Measurements from ENCODE around the gene C12orf42. TPM values are rescaled to one million over a fixed set of nuclear protein-coding genes. Genes with fewer than 3 reads are reported as not detected.

Gene C12orf42
- polyA plus RNA-seq (ENCODE audit: insufficient read length), result 2.4 TPM

DNA sequence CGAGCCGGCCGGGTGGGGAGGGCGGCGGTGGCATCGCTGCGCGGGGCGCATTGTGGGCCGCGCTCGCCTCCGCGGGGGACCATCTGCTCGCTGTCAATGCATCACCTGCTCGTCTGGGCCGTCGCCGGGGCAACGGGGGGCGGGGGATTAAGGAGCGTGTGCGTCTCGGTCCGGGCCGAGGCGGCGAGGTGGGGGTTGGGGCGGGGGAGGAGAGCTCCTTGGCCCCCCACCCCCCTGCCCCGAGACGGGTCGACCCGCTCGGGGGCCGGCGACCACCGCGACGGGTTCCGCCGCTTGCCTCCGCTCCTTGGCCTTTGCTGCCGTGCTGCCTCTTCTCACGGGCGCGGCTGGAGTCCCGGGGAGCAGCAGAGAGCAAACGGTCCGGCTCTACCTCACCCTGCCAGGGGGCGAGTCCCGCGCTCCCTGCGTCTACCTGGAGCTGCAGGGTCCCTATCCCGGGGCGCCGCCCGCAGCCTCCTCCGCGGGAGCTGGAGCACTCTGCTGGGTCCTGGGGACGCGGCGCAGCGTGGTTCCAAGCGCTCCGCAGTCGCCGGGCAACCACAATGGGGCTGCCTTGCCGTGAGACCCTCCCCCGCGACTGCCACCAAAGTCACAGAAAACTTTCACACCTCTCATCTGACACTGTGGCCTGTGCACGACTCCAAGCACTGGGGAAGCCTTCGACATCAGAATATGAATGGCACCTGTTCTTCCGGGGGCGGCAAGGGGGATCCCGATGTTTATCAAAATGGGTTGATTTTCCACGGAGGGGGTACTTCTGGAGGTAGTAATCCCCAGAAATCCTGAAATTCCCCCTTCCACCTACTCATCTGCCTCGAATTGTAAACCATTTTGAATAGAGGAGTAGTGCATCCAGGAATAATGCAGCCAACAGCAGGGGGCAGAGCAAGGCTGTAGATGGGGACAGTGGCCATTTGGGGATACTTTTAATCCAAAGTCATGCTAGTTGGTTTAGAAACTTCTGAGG is at the start of gene C12orf42:
TSS of gene C12orf42 (minus strand) at position 500 of the 988 bp plus-strand sequence. CDS start 17,542 bp downstream, outside the sequence.
- no peak for DNase-seq

DNA sequence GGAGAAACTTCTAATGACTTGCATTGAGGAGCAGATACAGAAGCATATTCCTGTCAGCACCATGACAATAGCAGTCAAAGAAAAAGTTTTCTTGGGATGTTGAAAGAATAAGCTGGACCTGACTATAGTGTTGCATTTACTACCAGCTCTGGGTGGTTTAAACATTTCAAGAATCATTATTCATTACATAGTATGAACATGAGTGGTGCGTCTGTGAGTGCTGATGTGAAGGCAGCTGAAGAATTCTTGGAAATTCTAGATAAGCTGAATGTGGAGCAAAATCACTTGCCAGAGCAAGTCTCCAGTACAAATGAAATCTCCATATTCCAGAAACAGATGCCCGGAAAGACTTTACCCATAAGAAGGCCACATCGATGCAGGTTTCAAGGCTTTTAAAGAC is 46.3 kb upstream of the C12orf42 start:
- DNase-seq, result no peak

DNA sequence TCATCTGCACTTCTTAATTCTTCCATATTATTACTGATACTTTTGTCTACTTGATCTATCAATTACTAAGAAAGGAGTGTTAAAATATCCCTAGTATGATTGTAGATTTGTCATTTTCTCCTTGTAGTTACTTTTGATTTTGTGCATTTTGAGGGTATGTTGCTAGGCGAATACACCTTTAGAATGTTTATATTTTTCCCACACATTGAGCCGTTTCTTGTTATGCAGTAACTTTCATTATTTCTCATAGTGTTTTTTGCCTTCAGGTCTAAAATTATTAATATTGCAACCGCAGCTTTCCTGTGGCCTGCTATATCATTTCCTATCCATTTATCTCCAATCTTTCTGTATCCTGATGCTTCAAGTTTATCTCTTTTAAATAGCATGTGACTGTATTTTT is 44.6 kb upstream of the C12orf42 start:
- no peak for DNase-seq

DNA sequence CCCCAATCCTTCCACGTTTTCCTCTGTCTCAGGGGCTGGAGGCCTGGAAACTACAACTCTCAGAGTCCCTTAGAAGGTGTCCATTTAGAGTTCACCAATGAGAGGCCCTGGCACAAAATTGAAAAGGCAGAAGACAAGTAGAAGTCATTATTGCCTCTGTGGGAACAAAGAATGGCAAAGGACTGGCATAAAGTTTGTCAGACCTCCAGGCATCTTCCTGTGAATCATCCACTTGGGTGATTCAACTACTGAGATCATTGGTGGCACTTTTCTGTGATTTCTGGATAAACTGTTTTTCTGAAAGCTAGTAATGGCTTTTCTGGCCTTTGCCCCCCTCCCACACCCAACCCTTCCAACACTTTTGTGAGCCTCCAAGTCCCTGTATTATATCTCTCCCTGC is 42.6 kb upstream of the C12orf42 start:
- no peak for DNase-seq

DNA sequence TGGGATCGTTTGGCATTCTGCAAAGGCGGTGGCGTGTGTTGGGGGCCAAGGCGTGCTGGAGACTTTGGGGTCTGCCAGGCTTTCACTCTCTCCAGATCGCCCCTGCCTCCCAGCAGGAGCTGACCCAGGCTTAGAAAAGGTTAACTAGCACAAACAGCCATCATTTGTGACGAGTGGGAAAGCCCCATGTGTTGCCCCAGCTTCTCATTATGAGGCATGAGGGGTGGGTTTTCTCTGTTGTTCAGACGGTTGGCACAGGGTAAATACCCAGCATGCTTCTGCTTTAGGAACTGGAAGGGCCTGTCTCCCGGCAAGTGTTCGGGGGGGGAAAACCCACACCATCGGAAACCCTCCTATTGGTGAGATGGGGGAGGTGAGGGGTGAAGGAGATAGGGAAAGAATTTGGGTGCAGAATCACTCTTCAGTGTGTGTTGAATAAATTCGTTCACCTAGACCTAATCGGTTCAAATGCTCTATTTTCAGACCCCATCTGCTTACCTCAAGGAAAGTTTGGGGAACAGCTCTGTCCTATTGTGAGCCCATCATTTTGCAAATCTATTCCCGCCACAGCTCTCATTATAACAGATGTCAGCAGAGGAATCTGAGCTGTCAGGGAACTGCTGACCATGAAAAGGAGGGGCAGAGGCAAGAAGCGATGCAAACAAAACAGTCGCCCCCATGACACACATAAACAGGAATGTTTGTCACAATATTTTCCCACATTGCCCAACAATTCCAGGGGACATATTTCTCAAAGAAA is 34.7 kb upstream of the C12orf42 start:
- DNase-seq, result no peak

DNA sequence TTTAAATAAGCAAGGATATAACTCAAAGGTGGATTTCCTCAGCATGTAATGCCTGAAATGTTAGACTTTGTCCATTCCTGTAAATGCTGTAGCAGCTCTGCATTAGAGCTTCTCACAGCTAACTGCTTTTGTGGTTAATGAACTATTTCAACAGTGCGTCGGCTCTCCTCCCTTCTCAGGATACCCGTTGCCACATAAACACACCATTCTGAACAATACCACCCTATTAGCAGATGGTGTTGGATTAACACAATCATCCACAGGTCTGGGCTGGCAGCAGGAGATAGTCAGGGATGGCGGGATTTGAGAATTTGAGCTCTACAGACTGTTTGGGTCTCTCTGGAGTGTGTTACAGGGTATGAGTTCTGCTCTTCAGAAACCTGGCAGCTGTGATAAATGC is 33.5 kb upstream of the C12orf42 start:
- DNase-seq, result no peak

DNA sequence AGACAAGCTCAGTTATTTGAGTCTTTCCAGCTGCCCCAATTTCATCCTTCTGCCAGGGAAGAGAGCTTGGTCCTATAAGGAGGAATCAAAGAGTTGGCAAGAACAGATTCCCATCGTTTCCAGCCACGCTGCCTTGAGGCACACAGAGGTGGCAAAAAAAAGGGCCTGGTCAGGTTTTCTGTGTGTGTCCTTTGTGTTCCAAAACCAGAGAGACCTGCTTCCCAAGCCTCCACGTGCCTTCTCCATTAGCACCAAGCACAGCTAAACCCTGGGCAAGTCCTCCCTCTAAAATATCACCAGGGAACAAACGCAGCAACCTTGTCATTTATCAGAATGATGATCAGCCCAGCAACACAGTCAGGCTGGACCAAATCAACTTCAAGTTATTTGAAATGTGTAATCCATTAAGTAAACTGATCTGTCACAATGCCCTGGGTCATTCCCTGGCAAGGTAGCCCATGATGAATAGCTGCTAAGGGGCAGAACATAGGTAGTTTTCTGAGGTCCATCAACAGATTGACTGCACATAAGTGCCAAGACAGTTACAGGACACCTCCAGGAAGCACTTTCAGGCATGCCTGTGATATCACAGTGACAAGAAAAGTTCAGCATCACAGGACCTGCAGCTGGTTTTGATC is 28.6 kb upstream of the C12orf42 start:
- no peak for DNase-seq

DNA sequence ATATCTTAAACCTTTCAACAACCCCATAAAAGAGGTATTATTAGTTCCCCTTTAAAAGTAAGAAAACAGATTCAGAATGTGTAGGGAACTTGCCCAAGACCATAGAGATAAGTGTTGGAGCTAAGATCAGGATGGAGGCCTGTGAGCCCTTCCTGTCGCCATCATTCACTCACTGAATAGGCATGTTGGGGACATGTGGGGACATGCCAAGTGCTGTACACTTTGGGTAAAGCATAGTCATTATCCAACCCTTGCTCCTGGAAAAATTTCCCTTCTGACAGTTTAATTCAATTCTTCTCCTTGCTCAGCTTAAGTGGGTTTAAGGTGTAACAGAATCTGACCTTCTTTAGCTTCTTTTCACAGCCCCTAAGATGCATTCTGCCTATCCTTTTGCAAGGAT is 28.0 kb upstream of the C12orf42 start:
- no peak for DNase-seq

DNA sequence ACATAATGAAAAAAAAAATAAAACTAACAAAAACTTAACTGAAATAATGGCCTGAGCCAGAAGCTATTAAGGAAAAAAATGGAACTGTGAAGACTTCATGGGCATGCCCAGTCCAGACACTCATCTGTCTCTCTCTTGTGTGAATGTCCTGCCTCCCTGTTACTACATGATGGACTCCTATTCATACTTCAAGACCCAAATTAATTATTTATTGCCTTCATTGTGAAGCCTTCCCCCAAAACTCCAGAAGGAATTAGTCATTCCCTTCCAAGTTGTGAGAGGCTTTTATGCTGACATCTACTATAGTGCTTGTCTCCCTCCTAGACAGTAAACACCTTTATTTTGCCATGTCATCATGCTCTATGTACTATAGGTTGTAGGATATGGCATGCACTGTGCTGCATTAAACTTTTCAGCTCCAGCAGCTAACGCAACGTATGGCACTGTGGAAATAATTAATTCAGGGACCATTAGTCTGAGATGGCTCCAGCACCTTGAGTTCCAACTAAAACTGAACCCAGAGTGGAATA is 25.0 kb upstream of the C12orf42 start:
- DNase-seq, result no peak

DNA sequence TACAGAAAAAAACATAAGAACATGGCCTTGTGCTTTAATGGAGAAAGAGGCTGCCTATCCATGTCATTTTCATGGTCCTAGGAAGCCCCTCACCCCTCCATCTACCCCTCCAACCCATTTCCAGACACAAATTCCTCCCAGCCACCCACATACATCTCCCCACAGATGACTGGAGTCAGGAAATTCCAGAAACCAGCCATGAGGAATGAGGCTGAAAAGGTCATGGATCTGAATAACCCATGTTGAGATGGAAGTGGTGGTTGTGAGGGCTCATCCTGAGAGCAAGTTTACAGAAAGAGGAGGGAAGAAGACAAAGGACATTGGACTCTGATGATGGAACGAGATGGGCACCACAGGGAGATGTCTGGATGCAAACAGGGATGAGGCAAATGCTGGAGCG is 23.9 kb upstream of the C12orf42 start:
- DNase-seq, result no peak

DNA sequence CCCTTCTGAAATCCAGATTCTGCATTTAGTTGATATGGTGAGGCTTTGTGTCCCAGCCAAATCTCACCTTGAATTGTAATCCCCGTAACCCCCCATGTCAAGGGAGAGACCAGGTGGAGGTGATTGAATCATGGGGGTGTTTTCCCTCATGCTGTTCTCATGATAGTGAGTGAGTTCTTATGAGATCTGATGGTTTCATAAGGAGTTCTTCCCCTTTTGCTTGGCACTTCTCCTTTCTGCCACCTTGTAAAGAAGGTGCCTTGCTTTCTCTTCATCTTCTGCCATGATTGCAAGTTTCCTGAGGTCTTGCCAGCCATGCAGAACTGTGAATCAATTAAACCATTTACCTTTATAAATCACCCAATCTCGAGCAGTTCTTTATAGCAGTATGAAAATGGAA is 23.1 kb upstream of the C12orf42 start:
- DNase-seq, result no peak

DNA sequence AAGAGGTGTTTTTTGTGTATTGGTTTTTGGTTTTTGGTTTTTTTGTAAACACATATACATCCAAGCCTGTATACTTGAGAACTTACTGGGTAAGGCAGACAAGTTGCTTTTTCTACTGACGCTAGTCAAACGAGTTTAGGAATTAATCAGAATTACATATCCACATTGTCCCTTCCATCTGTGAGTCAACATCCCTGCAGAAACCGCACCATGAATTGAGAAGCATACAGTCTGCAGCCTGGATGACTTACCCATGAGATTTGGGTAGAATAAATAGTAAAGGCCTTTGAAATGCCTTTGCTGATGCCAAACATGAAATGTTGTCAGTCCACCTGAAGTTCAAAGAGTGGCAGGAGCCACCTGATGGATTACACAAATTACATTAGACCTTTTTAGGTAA is 21.4 kb upstream of the C12orf42 start:
- DNase-seq, result no peak

DNA sequence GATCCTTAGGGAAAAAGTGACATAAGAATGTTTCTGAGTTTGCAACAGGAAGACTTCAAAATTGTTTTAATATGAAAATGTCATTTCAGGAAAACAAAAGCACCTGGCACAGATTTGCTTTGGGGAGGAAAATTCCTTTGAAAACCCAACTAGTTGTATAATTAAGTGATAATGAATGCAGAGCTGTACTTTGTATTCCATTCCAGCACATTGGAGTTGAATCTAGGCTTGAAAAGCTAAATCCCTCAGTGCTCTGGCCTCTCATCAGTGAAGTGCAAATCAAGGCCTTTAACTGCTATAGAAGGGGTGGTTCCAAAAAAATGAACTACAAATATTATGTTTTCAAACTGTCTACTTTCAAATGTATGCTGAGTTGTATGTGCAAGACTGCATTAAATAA is 19.6 kb upstream of the C12orf42 start:
- no peak for DNase-seq

DNA sequence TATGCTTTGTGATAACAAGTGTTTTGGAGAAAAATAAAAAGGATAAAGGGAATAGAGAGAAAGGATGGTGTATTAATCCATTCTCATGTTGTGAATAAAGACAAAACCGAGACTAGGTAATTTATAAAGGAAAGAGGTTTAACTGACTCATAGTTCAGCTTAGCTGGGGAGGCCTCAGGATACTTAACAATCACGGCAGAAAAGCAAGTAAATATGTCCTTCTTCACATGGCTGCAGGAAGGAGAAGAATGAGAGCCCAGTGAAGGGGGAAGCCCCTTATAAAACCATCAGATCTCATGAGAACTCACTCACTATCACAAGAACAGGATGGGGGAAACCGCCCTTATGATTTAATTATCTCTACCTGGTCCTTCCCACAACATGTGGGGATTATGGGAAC is 18.1 kb upstream of the C12orf42 start:
- DNase-seq, result no peak

DNA sequence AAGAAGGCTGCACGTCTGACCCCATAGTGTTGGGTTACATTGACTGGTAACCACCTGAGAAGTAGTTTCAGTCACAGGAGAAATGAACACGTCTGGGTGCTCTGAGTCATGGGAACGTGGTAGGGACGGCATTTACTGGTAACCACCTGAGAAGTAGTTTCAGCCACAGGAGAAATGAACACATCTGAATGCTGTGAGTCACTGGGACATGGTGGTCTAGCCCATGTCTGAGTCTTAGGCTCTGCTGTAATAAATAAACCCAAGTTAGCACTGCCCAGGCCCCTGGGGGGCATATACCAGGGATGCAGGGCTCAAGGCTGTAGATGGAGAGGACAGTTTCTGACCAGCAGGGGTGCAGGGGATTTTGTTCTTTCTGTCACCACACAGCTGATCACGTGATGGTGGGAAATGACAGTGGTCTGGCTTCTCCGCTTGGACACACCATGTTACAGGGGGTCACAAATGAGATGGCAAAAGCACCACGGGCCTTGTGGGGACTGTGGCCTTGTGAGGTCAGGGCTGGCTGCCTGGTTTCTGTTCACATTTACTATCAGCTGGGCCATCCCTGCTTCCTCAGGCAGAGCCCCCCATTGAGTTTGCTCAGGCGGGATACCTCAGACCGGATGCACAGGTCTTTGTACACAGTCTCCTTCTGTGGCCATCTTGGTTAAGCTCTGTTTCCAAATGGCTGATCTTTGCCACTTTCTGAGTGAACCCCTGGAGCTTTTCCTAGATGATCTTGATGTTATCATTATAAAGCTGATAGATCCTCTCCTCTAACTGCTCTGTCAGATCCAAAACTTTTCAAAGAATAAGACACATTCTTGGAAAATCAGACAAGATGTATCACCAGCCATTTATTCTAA is 9.8 kb upstream of the C12orf42 start:
- no peak for DNase-seq

DNA sequence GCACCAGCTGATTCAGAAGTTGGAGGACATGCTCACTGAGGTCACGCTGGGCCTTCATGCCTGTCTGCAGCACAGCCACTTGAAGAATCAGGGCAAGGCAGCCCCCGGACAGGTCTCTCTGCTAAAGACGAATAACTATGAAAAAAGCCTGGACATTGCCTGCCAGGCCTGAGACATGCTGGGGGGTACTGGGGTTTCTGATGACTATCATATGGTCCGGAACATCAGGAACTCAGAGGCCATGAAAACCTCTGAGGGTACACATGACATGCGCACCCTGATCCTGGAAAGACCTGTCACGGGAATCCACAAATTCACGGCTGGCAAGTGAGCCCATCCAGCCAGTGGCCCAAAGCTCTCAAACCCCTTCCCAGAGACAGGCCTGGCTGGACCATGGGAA is 8.8 kb upstream of the C12orf42 start:
- DNase-seq, result no peak

DNA sequence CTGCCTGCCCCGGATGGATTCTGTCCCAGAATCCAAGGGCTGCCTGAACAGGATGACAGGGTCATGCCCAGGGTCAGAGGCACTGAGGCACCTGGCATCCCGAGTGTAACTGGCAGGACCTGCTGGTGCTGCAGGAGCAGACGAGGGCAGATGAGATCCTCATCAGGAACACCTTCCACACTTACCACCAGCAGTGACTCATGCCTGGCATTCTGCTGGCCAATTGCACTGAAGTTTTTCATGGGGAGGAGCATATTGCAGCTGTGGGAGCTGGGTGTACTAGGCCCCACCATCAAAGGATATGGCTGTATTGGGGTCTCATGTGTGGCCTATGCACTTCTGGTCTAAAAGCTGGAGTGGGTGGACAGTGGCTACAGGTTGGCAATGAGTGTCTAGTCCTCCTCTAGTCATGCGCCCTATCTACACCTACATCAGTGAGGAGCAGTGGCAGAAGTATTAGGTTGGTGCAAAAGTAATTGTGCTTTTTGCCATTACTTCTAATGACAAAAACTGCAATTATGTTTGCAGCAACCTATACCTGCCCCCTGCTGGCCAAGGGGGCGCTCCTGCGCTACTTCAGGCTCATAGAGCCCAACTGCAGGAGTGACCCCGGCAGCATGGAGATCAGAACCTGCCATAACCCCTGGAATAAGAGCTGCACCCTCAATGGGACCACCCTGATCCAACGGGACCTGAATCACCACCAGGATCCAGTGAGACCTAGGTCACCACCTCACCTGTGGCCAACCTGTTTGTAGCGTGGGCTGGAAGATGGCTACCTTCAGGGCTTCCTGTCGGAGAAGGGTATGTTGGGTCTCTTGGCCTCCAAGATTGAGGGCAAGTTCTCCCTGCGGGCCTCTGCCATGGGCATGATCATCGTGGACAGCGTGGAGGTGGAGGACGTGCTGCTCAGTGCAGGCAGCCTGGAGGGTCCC is 8.0 kb upstream of the C12orf42 start:
- no peak for DNase-seq

DNA sequence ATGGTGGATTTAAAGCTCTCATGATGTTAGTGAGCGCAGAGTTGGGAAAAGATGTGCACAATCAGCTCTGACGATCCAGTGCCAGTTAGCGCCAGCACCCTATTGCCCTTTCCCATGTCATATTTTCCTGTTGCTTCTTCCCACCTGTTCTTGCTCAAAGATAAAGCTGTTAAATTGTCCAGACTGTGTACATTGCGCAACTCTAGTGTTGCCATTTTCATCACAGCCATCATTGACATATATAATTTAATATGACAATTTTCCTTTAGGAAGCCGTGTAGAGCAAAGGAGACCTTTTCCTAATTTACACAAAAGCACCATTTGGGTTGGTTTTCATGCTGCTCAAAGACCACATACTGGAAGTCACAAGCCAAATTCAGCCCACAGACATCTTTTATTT is 5.7 kb upstream of the C12orf42 start:
- no peak for DNase-seq

DNA sequence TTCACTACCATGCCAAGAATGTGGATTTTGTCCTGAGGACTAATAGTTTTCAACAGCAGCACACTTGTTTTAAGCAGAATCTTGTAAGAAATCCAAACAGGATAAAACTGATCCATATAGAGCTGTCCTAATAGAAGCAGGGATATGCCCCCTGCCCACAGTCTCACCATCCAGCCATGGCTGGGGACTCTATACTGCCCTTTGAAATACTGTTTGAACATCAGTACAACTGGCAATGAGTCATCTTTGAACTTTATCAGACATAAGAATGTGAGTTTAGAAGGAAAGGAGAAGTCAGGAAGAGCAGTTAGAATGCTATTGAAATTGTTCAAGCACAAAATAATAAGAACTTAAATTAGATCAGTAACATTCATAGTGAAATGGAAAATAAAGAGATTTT is 3.8 kb upstream of the C12orf42 start:
- DNase-seq, result no peak

DNA sequence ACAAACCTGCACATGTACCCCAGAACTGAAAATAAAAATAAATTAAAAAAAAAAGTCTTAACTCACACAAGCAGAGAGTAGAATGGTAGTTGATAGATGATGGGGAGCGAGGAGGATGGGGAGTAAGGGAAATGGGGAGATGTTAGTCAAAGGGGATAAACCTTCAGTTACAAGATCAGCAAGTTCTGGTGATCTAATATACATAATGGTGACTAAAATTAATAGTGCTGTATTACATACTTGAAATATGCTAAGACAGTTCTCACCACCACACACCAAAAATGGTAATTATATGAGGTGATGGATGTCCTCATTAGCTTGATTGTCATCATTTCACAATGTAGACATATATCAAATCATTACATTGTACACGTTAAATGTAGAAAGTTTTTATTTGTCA is 3.2 kb upstream of the C12orf42 start:
- DNase-seq, result no peak
